Suprapubic skin (tissue), 4 donors: ENCODE data around the gene MAIP1.

ENCODE experiments used
- CTCF ChIP-seq, 2 donors: fragments of 200-600 bp in 1 of 2; fragments of 450-650 bp in 1 of 2; sonication (generic) in 1 of 2; IDR thresholded peaks; one replicate each; pipeline ENCODE4 v1.5.1; 2016 to 2019; ENCODE audit warnings: antibody characterized with exemption in 2 of 2, mild to moderate bottlenecking in 1 of 2, moderate library complexity in 1 of 2
- EP300 ChIP-seq: sonication (generic); formaldehyde crosslinking; IDR thresholded peaks from one replicate; pipeline ENCODE4 v1.6.1; 2017; ENCODE audit warnings: antibody characterized with exemption
- POLR2A ChIP-seq, 2 donors: fragments of 450-650 bp; IDR thresholded peaks; one replicate each; pipeline ENCODE4 v1.6.1; 2017; ENCODE audit warnings: antibody characterized with exemption in 2 of 2, mild to moderate bottlenecking in 2 of 2, moderate library complexity in 2 of 2
- POLR2AphosphoS5 ChIP-seq, 3 donors: sonication (generic); formaldehyde crosslinking; IDR thresholded peaks; one replicate each; pipeline ENCODE4 v1.6.1; 2017; ENCODE audit warnings: antibody characterized with exemption in 3 of 3

GRCh38 chr2:199955007-199955338, 409 bp upstream of the MAIP1 start:
- TF ChIP-seq POLR2A (IDR thresholded peaks at IDR 0.05) (no peak), CTCF (IDR thresholded peaks at IDR 0.05) (no peak), POLR2AphosphoS5 (IDR thresholded peaks at IDR 0.05) (no peak), EP300 (no peak)
